DOHH2 (cell line): ENCODE data around the gene ZBTB24.

Experiments used
- EZH2phosphoT487 ChIP-seq: fragments of 200-600 bp; sonication (generic); IDR thresholded peaks from 2 replicates; pipeline ENCODE4 v1.6.1; 2017; ENCODE audit warnings: borderline replicate concordance, mild to moderate bottlenecking, antibody characterized with exemption, low read length, moderate library complexity, mixed read lengths
- TF ChIP-seq, protein P1 (sequence below): fragments of 200-600 bp; sonication (generic); IDR thresholded peaks from one replicate; pipeline ENCODE4 v1.5.1; 2014; ENCODE audit warnings: antibody characterized with exemption, mild to moderate bottlenecking, low read depth, low read length; ENCODE audit not compliant: poor library complexity, severe bottlenecking

DNA sequence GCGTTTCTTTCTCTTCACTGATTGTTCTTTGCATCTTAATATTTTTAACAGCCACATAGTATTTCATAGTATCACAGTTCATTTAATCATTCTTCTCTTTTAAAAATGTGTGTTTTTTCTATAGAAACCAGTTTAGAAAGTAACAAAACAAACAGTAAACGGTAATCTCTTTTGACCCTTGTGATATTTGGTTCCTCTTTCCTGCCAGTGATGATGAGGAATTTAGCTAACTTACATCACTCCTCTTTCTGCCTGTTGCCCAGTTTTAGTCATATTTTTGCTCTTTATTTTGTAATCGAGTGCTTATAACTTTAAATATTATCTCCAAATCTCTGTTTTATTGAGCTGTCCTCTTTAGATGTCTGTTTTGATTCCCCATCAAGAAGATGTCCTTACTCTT is 38.1 kb upstream of the ZBTB24 start:
- TF ChIP-seq, protein P1, sequence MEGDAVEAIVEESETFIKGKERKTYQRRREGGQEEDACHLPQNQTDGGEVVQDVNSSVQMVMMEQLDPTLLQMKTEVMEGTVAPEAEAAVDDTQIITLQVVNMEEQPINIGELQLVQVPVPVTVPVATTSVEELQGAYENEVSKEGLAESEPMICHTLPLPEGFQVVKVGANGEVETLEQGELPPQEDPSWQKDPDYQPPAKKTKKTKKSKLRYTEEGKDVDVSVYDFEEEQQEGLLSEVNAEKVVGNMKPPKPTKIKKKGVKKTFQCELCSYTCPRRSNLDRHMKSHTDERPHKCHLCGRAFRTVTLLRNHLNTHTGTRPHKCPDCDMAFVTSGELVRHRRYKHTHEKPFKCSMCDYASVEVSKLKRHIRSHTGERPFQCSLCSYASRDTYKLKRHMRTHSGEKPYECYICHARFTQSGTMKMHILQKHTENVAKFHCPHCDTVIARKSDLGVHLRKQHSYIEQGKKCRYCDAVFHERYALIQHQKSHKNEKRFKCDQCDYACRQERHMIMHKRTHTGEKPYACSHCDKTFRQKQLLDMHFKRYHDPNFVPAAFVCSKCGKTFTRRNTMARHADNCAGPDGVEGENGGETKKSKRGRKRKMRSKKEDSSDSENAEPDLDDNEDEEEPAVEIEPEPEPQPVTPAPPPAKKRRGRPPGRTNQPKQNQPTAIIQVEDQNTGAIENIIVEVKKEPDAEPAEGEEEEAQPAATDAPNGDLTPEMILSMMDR: no peak
- TF ChIP-seq EZH2phosphoT487: no peak
